ENCODE measurements around the gene RPL22.

GRCh38 chr1:6225651-6226050, 26.3 kb upstream of the RPL22 start:
- TF ChIP-seq, protein P1, sequence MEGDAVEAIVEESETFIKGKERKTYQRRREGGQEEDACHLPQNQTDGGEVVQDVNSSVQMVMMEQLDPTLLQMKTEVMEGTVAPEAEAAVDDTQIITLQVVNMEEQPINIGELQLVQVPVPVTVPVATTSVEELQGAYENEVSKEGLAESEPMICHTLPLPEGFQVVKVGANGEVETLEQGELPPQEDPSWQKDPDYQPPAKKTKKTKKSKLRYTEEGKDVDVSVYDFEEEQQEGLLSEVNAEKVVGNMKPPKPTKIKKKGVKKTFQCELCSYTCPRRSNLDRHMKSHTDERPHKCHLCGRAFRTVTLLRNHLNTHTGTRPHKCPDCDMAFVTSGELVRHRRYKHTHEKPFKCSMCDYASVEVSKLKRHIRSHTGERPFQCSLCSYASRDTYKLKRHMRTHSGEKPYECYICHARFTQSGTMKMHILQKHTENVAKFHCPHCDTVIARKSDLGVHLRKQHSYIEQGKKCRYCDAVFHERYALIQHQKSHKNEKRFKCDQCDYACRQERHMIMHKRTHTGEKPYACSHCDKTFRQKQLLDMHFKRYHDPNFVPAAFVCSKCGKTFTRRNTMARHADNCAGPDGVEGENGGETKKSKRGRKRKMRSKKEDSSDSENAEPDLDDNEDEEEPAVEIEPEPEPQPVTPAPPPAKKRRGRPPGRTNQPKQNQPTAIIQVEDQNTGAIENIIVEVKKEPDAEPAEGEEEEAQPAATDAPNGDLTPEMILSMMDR (IDR thresholded peaks at IDR 0.05): no peak
- TF ChIP-seq POLR2AphosphoS5 (IDR thresholded peaks at IDR 0.05): no peak
- no peak for TF ChIP-seq POLR2A (IDR thresholded peaks at IDR 0.05)
